Subcutaneous adipose tissue (tissue), 4 donors: Measurements from ENCODE around the gene TSHB. TPM values are rescaled to one million over a fixed set of nuclear protein-coding genes. Genes with fewer than 3 reads are reported as not detected.

Source experiments
- CTCF ChIP-seq: fragments of 450-650 bp; IDR thresholded peaks from one replicate; pipeline ENCODE4 v1.5.1; 2016; ENCODE audit warnings: low read depth, mild to moderate bottlenecking, control low read depth, antibody characterized with exemption, moderate library complexity
- total RNA-seq, 4 donors: library from RNA; depleted of rRNA; stranded (reverse); fragments of >200 nt; gene quantifications; one replicate each; pipeline ENCODE4 v1.1.0, GENCODE V29; 2016

TSHB gene
- total RNA-seq, 4 donors from 2014 or later: not detected

GRCh38 chr1:115068826-115069585, 39.4 kb downstream of the TSHB start:
- no peak for TF ChIP-seq CTCF

GRCh38 chr1:115069659-115070308, 40.2 kb downstream of the TSHB start:
- no peak for TF ChIP-seq CTCF

GRCh38 chr1:115071012-115071664, 41.5 kb downstream of the TSHB start:
- TF ChIP-seq CTCF: no peak

GRCh38 chr1:115073298-115074087, 43.9 kb downstream of the TSHB start:
- no peak for TF ChIP-seq CTCF

GRCh38 chr1:115074839-115075534, 45.4 kb downstream of the TSHB start:
- no peak for TF ChIP-seq CTCF

GRCh38 chr1:115076384-115076915, 46.8 kb downstream of the TSHB start:
- no peak for TF ChIP-seq CTCF
